Vagina (tissue), 2 donors: ENCODE data around the gene TMEM214. TPM values are rescaled to one million over a fixed set of nuclear protein-coding genes. Genes with fewer than 3 reads are reported as not detected.
"Not testable (repeated sequence)": the region's sequence is repeated elsewhere in the genome, so short reads cannot be mapped to it uniquely, and the experiment has no call there.

Source experiments
- DNase-seq, 2 donors: peaks; one replicate each; pipeline ENCODE4 v3.0.0-alpha.2; 2017; ENCODE audit errors: extremely low spot score in 2 of 2
- H3K27ac ChIP-seq: fragments of 200-600 bp; sonication (generic); one replicate; pipeline ENCODE4 v1.5.1; 2019
- H3K27me3 ChIP-seq: fragments of 200-600 bp; sonication (generic); one replicate; pipeline ENCODE4 v1.5.1; 2019
- H3K36me3 ChIP-seq, 2 donors: fragments of 200-600 bp; sonication (generic); one replicate each; pipeline ENCODE4 v1.5.1; 2017 to 2019
- H3K4me1 ChIP-seq: fragments of 200-600 bp; sonication (generic); one replicate; pipeline ENCODE4 v1.5.1; 2019
- H3K4me3 ChIP-seq, 2 donors: fragments of 200-600 bp; sonication (generic); 1 replicate in 1 of 2; 2 replicates in 1 of 2; pipeline ENCODE4 v1.5.1; 2016 to 2019
- H3K9me3 ChIP-seq: fragments of 200-600 bp; sonication (generic); one replicate; pipeline ENCODE4 v1.5.1; 2019
- CTCF ChIP-seq, 3 experiments: fragments of 450-650 bp in 2 of 3; fragments of 200-600 bp in 1 of 3; sonication (generic) in 1 of 3; IDR thresholded peaks; one replicate each; pipeline ENCODE4 v1.5.1; 2017 to 2019; ENCODE audit warnings: antibody characterized with exemption in 3 of 3, mild to moderate bottlenecking in 2 of 3, moderate library complexity in 2 of 3
- POLR2A ChIP-seq, 2 donors: fragments of 450-650 bp; IDR thresholded peaks; one replicate each; pipeline ENCODE4 v1.6.1; 2017; ENCODE audit warnings: antibody characterized with exemption in 2 of 2, mild to moderate bottlenecking in 2 of 2, moderate library complexity in 2 of 2
- POLR2AphosphoS5 ChIP-seq, 2 donors: sonication (generic); formaldehyde crosslinking; IDR thresholded peaks; one replicate each; pipeline ENCODE4 v1.9.0; 2017; ENCODE audit warnings: antibody characterized with exemption in 2 of 2, mild to moderate bottlenecking in 2 of 2, low read depth in 1 of 2; ENCODE audit not compliant: insufficient read depth in 1 of 2
- intact Hi-C: fragments of 100-400 bp; cut with DNase I; formaldehyde crosslinking; loops from one replicate; pipeline ENCODE4 v1.15.1; 2023
- total RNA-seq: library from RNA; depleted of rRNA; stranded (reverse); fragments of >200 nt; gene quantifications from one replicate; pipeline ENCODE4 v1.2.3, GENCODE V29; 2016

TMEM214 gene
- total RNA-seq, 1 donor from 2014 or later = 53.3 TPM

- DNase-seq = peak in 1 of 2 donors; percentile 81
- H3K9me3 ChIP-seq = no peaks in the 10 kb centered on the region
- H3K27me3 ChIP-seq = no peaks in the 10 kb centered on the region
- no peak for TF ChIP-seq POLR2A (IDR thresholded peaks at IDR 0.05)
- TF ChIP-seq POLR2AphosphoS5 (IDR thresholded peaks at IDR 0.05; ENCODE audit: insufficient read depth in 1 of 2, low read depth in 1 of 2) = peak; percentile 38 to 71
- intact Hi-C loops = no loop called here
- H3K4me3 ChIP-seq = peak overlapping the region; percentile 89 to 97
- H3K4me1 ChIP-seq = peaks cover 73% of the 10 kb centered on the region
- H3K36me3 ChIP-seq = peaks cover 0 to 17% of the 10 kb centered on the region in 2 donors
- peak overlapping the region; percentile 94 for H3K27ac ChIP-seq
These were observed 39.4 kb downstream of the TMEM214 start for GRCh38 chr2:27071990-27072830.

- Histone ChIP-seq H3K4me1 (peaks cover 80% of the 10 kb centered on the region), H3K4me3 (peak overlapping the region in 1 of 2 donors; percentile 97), H3K36me3 (peaks cover 0 to 14% of the 10 kb centered on the region in 2 donors), H3K27ac (peak overlapping the region; percentile 94), H3K9me3 (no peaks in the 10 kb centered on the region), H3K27me3 (no peaks in the 10 kb centered on the region)
- TF ChIP-seq POLR2A (IDR thresholded peaks at IDR 0.05) (no peak), POLR2AphosphoS5 (IDR thresholded peaks at IDR 0.05; ENCODE audit: insufficient read depth in 1 of 2, low read depth in 1 of 2) (no peak), CTCF (IDR thresholded peaks at IDR 0.05) (no peak)
- DNase-seq = no peak
- intact Hi-C loops = no loop called here
These were observed 40.2 kb downstream of the TMEM214 start for GRCh38 chr2:27072920-27073319.

- Histone ChIP-seq H3K36me3 (peaks cover 0 to 6% of the 10 kb centered on the region in 2 donors), H3K9me3 (no peaks in the 10 kb centered on the region), H3K4me1 (peaks cover 79% of the 10 kb centered on the region), H3K4me3 (no peak overlapping the region), H3K27me3 (no peaks in the 10 kb centered on the region), H3K27ac (peak overlapping the region; percentile 94)
- intact Hi-C loops = no loop called here
- no peak for TF ChIP-seq CTCF (IDR thresholded peaks at IDR 0.05)
- TF ChIP-seq POLR2A (IDR thresholded peaks at IDR 0.05) = no peak
- no peak for TF ChIP-seq POLR2AphosphoS5 (IDR thresholded peaks at IDR 0.05; ENCODE audit: insufficient read depth in 1 of 2, low read depth in 1 of 2)
- DNase-seq = no peak
These were observed 41.0 kb downstream of the TMEM214 start for GRCh38 chr2:27073782-27074181.

- Histone ChIP-seq H3K36me3 (peaks cover 0 to 3% of the 10 kb centered on the region in 2 donors), H3K9me3 (no peaks in the 10 kb centered on the region), H3K27me3 (no peaks in the 10 kb centered on the region), H3K27ac (peak overlapping the region; percentile 94), H3K4me1 (peaks cover 74% of the 10 kb centered on the region), H3K4me3 (no peak overlapping the region)
- no peak for DNase-seq
- TF ChIP-seq POLR2AphosphoS5 (IDR thresholded peaks at IDR 0.05; ENCODE audit: insufficient read depth in 1 of 2, low read depth in 1 of 2) (no peak), POLR2A (IDR thresholded peaks at IDR 0.05) (no peak), CTCF (IDR thresholded peaks at IDR 0.05) (no peak)
- intact Hi-C loops = no loop called here
These were observed 42.2 kb downstream of the TMEM214 start for GRCh38 chr2:27074738-27075565.

GRCh38 chr2:27075566-27075871 lies 42.8 kb downstream of the TMEM214 start:
- intact Hi-C loops, H3K9me3 ChIP-seq, H3K36me3 ChIP-seq, DNase-seq, H3K27me3 ChIP-seq, H3K4me3 ChIP-seq: not testable (repeated sequence)
- Histone ChIP-seq H3K27ac (peak overlapping the region; percentile 8), H3K4me1 (peaks cover 74% of the 10 kb centered on the region)
